ENCODE data around the gene VPS35L.

- TF ChIP-seq POLR2A (IDR thresholded peaks at IDR 0.05; ENCODE audit: low read length) = no peak
- no peak for TF ChIP-seq GATA1 (IDR thresholded peaks at IDR 0.05; ENCODE audit: low read depth, low read length)
Measured at GRCh38 chr16:19733551-19733950, 178.0 kb downstream of the VPS35L start.
